DMS53 treated with DMSO at 0.1 percent for 48 hours (cell line): ENCODE data around the gene DPM1.
A peak's percentile ranks its signal among the peaks of the same experiment; 100 is the strongest.
"Not testable (repeated sequence)": the region's sequence is repeated elsewhere in the genome, so short reads cannot be mapped to it uniquely, and the experiment has no call there.

Experiments used
- DNase-seq: peaks from one replicate; lab custom pipeline; 2025; ENCODE audit not compliant: unreplicated experiment; lab: John Stamatoyannopoulos, UW

The DPM1 gene

DNA sequence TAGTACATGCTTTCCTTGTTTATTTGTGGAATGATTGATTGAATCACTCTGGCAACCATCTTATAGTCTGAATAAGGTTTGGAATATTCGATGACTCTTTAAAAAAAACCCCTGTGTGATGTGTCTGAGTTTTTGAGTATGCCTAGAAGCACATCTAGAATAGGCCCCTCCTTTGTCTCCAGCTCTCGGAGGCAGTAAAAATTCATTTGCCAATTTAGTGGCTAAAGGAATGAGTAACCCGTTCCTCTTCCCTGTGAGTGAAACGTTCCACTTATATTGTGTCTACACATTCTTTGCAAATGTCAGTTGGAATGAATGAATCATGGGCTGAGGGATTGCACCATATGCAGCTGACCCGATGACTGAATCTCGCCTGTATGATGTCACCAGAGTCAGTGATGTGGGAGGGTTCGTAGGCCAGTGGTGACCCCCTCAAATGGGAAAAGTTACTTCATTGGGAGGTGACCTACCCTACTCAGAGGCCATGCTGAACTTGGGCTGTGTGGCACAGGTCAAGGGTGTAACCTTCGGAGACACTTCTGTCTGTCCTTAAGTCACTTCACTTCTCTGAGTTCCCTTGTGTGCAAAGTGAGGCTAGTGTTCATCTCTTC lies 21.8 kb upstream of the DPM1 start:
- no peak for DNase-seq

DNA sequence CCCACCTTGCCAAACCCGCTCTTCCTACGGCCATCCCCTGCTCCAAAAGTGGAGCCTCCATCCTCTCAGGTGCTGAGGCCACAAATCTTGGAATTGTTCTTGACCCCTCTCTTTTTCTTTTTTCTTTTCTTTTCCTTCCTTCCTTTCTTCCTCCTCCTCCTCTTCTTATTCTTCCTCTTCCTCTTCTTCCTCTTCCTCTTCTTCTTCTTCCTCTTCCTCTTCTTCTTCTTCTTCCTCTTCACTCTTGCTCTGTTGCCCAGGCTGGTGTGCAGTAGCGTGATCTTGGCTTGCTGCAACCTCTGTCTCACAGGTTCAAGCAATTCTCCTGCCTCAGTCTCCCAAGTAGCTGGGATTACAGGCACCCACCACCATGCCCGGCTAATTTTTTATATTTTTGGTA lies 20.2 kb upstream of the DPM1 start:
- DNase-seq: not testable (repeated sequence)

DNA sequence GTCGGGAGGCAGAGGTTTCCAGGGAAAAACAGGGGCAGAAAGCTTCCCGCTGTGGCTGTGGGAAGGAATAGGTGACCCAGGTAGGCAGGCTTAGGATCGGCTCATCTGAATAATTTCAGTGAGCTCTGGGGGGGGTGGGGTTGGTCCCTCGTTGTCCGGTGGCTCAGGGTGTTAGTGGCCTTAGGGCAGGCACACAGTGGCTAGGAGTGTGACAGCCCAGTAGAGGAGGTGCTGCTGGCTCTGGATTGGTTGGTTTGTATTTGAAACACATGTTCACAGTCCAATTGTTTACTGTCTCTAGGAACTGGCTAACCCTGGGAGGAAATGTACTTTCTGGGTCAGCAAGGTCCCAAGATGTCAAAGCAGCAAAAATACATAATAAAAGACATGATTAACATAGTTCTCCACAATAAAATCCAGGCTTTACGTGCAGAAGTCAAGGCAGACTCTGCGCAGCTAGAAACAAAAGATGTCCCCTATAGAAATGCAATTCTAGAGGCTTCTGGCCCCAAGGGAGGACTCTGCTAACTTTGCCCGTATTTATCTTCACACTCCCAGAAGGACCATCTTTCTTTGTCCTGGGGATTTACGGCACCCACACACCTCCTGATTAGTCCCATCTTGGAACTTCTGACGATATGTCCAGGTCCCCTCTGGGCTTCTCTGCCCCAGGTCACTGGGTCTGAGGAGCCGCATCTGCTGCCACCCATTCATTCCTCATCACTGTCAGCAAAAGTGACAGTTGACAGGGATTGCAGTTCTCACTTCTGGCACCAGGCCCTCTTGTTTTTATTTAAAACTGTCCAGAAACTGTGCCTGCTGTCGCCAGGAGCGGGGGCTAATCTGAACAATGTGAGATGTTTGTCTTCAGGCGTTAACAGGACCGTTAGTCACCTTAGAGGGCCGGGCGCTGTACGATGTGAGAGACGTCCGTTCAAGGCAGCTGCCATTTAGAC lies 19.0 kb upstream of the DPM1 start:
- no peak for DNase-seq

DNA sequence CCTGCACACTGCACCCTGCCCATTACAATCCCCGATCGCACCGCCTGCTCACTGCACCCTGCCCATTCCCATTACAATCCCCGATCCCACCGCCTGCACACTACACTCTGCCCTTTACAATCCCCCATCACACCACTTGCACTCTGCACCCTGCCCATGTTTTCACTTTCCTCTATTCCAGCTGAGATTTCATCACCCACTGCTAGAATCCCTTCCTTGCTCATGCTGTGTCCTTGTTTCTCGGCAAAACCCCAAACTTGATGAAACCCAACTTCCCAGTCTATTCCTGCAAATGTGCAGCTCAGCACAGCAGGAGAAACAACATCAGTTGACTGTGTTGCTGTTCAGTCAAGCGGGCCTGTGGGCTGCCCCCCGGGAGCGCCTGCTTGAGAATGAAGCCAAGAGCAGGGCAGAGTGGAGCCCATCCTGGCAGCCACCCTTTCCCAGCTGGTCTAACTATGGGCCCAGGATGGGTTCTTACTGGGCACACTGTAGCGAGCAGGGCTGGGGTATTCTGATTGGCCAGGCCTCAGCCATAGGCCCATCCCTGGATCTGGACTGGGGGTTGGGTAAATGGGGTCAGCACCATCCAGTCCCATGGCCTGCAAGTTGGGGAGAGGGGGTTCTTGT lies 17.5 kb upstream of the DPM1 start:
- DNase-seq: no peak

DNA sequence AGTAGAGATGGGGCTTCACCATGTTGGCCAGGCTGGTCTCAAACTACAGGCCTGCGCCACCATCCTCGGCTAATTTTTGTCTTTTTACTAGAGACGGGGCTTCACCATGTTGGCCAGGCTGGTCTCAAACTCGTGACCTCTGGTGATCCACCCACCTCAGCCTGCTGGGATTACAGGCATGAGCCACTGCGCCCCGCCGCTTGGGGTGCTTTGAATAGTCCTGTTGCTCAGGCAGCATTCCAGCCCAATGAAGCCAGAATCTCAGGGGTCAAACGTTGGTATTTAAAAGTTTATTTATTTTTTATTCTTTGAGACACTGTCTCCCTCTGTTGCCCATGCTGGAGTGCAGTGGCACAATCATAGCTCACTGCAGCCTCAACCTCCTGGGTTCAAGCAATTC lies 11.6 kb upstream of the DPM1 start:
- no peak for DNase-seq

DNA sequence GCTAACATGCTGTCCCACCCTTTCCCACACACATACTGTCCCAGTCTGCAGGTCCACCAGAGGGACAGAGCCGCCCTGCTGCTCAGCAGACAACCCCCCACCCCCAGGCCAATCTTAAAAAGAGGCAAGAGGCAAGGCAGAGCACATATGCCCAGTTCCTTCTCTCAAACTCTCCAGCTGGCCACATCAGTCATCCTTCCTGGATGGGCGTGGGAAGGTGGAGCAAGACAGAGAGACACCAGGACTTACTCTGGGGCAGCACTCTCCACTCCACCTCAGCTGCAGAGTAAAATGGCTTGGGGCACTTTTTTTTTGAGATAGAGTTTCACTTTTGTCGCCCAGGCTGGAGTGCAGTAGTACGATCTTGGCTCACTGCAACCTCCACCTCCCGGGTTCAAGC lies 11.1 kb upstream of the DPM1 start:
- DNase-seq: no peak

DNA sequence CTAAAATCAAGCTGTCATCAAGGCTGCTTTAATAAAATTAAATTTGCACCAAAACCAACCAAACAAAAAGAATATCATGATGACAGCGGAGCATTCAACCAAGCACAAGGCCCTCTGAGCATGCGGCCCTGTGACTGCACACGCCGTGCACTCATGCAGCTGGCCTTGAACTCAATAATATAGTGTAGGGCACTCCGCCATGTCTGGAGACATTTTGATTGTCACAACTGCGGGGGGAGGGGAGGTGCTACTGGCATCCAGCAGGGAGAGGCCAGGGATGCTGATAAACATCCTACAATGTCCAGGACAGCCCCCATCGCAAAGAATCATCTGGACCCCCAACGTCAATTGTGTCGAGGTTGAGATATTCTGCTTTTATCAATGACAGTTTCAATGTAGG lies 10.0 kb upstream of the DPM1 start:
- no peak for DNase-seq

DNA sequence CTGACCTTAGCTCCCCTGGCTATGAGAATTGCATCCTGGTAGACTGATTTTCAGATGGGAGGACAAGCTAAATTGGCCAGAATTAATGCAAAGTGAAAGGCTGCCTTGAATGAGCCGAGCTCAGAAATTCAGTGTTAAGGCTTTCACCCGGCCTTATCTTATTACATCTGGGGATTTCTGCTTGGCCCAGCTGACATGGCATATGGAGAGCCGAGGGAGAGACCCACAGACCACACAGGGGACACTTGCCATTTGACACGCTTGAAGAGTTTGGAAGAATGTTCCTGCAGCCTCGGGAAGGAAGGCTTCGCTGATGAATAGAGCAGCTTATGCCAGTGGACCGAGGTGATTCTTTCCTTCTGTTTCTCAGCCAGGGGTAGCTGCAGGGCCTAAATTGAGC lies 9.3 kb upstream of the DPM1 start:
- DNase-seq: no peak

DNA sequence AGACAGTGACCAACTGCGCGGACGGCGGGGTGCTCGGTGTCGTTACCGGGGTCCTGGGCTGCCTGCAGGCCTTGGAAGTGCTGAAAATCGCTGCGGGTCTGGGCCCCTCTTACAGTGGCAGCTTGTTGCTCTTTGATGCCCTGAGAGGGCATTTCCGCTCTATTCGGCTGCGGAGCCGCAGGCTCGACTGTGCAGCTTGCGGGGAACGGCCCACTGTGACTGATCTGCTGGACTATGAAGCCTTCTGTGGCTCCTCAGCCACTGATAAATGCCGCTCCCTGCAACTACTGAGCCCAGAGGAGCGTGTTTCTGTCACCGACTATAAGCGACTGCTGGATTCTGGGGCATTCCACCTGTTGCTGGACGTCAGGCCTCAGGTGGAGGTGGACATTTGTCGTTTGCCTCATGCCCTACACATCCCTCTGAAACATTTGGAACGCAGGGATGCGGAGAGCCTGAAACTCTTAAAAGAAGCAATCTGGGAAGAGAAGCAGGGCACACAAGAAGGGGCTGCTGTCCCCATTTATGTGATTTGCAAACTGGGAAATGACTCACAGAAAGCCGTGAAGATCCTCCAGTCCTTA lies 1.3 kb upstream of the DPM1 start:
- no peak for DNase-seq

DNA sequence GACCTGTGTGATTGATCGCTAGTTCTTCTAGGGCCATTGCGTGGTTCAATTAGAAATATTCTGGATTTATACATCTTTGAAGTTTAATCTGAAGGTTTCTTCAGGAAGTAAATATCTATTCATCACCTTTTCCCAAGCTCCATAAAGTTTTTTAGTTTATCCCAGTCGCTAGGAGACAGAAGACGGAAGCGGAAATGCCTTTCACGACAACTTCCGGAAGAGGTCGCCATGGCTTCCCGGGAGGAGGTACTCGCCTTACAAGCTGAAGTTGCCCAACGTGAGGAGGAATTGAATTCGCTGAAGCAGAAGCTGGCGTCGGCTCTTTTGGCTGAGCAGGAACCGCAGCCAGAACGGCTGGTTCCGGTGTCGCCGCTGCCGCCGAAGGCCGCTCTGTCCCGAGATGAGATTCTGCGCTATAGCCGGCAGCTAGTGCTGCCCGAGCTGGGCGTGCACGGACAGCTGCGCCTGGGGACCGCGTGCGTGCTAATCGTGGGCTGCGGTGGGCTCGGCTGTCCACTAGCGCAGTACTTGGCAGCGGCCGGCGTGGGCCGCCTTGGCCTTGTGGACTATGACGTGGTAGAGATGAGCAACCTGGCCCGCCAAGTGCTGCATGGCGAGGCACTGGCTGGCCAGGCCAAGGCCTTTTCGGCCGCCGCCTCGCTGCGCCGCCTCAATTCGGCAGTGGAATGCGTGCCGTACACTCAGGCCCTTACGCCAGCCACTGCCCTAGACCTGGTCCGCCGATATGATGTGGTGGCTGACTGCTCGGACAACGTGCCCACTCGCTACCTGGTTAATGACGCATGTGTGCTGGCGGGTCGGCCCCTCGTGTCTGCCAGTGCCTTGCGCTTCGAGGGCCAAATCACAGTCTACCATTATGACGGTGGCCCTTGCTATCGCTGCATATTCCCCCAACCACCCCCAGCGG lies 547 bp upstream of the DPM1 start, which contains the start of gene MOCS3:
Gene MOCS3 (plus strand): TSS at position 204 of the 928 bp plus-strand sequence. CDS start 25 bp downstream, at position 229.
- DNase-seq: peak; percentile 95

DNA sequence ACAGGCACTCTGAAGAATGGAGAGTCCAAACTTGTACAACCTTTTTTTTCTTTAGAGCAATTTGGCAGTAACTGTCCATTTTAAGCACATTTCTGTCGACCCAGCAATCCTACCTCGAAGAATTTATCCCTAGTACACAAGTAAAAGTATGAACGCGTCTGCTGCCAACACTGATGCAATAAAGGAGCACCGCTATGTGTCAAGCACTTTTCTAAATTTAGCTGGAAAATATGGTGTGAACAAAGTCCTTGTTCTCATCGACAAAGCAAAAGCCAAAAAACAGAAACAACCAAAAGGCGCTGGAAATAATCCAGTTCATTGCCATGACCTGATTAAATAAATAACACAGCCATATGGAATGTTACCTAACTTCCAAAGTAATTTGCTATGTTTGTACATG lies 1.1 kb downstream of the DPM1 start:
- no peak for DNase-seq

DNA sequence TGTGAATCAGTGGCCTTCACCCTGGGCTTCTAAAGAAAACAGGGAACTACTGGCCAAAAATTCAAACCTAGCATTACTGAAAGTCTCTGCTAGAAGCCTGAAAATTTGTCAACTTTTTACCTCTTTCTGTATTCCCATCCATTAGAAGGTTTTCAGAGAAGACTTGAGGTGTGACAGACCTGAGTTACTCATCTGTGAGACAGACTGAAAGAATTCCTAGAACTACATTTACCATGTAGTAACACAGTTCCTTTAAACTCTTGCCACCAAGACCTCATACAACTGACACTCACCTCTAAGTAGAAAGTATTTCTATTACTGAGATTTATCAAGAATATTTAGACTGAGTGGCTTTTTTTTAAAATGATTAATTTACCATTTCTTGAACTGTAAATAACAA lies 4.5 kb downstream of the DPM1 start:
- no peak for DNase-seq

DNA sequence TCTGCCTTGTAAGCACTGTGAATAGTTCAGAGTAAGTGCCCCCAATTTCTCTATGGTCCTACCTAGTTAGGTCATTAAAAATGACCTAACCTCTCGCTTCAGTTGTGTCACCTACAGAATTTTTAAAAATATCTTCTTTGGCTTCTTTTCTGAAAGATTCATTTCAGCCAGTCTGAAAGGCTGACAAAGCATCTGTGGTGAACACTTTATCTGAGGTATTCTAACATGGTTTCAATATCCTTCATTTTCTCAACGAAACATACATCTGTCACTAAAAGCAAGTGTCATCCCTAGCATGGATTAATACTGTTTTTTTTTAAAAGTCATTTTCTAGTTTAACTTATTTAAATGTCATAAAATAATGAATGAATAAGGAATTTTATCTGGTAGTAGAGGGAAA lies 5.1 kb downstream of the DPM1 start:
- DNase-seq: no peak

DNA sequence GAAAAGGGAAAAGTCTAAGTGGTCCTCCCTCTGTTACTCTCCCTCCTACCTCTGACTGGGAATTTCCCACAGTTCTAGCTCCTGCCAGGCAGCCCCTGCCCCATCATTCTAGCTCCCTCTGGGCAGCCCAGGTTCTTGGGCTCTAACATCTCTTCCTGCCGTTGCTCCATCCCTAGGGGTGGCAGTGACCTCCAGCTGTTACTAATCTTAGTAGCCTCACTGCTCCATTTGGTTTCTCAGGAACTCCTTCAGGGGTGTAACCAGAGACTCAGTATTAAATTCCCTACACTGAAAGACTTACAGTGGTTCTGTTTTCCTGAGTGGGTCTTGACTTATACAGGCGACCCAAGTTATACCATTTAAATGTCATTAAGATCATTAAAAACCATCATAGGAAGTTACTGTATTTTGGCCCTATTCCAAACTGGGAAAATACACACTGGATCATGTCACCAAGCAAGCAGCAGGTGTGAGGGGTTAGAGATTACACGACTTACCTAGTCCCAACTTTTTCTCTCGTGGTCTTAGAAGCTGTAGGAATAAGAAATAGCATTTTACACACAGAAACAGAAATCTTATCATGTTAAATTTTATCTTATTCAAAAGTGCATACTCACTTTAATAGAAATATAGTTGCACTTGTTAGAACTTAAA lies 10.1 kb downstream of the DPM1 start:
- no peak for DNase-seq

DNA sequence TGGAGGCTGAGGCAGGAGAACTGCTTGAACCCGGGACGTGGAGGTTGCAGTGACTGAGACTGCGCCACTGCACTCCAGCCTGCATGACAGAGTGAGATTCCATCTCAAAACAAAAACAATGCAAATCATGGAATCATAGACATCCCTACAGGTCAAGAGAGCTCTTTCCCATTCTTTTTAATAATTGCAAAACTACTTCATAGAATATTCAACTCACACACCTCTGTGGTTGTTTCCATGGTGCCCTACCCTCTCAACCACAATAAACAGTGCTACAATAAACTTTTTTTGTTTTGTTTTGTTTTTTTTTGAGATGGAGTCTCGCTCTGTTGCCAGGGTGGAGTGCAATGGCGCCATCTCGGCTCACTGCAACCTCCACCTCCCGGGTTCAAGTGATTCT lies 15.3 kb downstream of the DPM1 start:
- DNase-seq: no peak

DNA sequence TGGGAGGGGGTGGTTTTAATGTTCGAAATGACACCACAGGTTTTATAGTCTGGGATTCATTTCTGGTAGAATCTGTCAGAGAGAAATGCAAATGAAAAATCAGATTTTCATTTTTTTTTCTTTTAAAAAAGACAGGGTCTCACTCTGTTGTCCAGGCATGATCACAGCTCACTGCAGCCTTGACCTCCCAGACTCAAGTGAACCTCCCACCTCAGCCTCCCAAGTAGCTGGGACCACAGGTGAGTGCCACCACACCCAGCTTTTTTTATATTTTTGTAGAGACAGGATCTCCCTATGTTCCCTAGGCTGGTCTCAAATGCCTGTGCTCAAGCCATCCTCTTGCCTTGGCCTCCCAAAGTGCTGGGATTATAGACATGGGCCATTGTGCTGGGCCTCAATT lies 24.7 kb downstream of the DPM1 start:
- no peak for DNase-seq

DNA sequence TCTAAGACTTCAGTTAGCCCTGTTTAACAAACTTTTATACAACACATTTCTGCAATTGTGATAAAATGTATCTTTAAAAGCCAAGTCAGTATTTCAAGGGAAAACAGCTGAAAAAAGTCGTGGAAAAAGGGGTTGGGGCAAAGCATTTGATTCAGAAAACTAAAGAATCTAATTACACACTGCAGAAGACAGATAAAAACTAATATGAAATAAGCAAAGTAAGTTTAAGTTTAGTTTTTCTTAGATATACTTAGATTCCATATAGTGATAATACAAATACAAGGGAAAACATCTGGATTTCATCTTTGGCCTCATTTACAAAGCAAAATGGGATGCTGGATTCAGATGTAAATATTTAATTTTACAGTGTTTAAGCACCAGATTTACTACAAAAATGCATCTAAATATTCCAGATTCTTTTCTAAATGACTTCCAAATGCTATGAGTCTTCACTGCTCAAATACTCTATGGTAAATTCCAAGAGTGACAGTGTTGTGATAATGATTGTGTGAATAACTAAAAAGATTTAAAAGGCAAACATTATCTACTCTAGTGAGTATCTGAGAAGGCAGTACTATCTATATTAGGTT lies 25.5 kb downstream of the DPM1 start:
- DNase-seq: no peak

DNA sequence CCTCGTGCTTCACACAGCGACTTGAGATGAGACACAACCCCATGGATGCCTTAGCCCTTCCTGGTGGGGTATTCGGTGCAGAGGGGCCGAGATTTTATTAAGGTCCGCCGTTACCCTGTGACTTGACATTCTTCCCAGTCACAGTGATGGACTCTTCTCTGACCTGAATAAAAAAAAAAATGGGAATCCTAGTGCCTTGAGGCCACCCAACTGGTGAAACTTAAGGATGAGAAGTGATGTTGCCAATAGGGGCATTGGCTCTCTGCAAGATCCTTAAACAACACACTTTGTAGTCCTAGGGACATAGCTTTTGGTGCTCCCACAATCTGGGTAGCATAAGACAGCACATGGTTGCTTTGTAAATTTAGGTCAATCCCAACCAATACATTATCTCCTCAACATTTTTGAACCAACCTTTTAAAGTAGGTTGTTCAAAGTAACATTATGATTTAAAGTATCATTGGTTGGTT lies 26.3 kb downstream of the DPM1 start:
- no peak for DNase-seq

DNA sequence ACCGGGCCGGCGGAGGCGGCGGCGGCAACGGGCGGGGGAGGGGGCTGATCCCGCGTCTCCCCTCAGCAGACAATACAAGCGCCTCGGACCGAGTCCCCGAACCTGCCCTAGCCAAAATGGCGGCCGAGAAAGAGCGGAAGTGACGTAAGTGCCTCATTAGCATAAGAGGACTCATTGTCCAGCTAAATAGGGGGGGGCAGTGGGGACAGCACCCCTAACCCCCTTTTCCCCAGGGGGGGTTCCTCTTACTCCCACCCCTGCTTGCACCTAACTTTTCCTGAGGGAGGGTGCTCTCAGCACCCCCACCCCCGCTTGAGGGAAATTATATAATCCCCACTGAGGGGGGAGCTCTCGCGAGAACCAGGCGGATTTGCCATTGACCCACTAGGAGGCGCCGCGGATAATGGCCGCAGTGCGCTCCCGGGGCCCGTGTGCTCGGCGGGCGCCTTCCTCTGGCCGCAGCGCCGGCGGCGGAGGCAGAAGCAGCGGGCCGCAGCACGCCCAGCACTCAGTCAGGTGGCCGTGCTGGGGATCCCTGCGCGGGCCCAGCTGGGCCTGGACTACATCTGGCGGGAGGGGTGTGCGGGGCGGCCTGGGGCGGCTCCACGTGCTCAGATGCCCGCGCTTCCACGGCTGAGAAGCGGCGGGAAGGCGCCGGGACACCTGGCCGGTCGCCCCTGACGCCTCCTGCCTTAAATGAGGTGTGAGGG lies 26.9 kb downstream of the DPM1 start, which contains the start of gene ADNP:
Gene ADNP (minus strand): TSS at position 132 of the 710 bp plus-strand sequence. CDS start 27,441 bp downstream, outside the sequence.
- peak; percentile 93 for DNase-seq
